Putamen (tissue), 1 donor: ENCODE data around the gene GNAQ.
A peak's percentile ranks its signal among the peaks of the same experiment; 100 is the strongest.

Source experiments
- DNase-seq: peaks from one replicate; pipeline ENCODE4 v3.0.0-alpha.2; 2016; ENCODE audit warnings: low spot score

Gene GNAQ

DNA sequence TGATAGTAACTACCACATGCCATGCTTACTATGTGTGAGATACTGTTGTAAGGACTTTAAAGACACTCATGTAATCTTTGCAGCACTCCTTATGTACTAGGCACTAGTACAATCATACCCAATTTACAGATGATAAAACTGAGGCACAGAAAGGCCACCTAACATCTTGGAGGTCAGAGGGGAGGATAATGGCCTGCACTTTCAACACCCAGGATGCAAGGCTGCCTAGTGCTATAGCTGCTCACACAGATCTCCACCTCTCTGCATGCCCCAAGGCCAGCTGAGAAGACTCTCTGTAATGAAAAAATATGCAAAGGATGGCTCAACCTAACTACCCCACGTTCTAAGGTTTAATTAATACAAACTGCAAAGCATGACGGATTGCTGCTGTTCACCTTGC is 57.2 kb downstream of the GNAQ start:
- no peak for DNase-seq

GRCh38 chr9:77969083-77969482 is 62.5 kb downstream of the GNAQ start:
- no peak for DNase-seq

DNA sequence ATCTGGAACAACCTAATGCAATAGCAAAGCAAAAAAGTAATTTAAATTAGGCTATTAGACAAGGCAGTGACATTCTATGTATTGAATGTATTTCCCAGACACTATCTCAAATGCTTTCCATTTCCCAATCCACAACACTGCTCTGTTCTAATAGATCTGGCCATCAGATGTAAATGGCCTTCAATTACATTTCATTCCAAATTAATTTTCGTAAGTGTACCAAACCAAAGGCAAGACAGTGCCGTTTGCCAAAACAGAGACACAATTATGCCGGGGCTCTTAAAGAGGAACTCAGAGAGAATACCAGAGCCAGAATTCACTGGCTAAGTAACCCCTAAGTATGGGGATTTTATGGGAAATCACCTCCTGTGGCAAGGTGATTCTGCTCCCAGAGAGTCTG is 63.1 kb downstream of the GNAQ start:
- no peak for DNase-seq

- DNase-seq: no peak
These were observed 64.9 kb downstream of the GNAQ start for GRCh38 chr9:77966718-77967117.

- no peak for DNase-seq
These were observed 66.0 kb downstream of the GNAQ start for GRCh38 chr9:77965445-77966123.

- DNase-seq: no peak
These were observed 67.4 kb downstream of the GNAQ start for GRCh38 chr9:77964258-77964657.

- DNase-seq: no peak
These were observed 70.1 kb downstream of the GNAQ start for GRCh38 chr9:77961541-77961940.

DNA sequence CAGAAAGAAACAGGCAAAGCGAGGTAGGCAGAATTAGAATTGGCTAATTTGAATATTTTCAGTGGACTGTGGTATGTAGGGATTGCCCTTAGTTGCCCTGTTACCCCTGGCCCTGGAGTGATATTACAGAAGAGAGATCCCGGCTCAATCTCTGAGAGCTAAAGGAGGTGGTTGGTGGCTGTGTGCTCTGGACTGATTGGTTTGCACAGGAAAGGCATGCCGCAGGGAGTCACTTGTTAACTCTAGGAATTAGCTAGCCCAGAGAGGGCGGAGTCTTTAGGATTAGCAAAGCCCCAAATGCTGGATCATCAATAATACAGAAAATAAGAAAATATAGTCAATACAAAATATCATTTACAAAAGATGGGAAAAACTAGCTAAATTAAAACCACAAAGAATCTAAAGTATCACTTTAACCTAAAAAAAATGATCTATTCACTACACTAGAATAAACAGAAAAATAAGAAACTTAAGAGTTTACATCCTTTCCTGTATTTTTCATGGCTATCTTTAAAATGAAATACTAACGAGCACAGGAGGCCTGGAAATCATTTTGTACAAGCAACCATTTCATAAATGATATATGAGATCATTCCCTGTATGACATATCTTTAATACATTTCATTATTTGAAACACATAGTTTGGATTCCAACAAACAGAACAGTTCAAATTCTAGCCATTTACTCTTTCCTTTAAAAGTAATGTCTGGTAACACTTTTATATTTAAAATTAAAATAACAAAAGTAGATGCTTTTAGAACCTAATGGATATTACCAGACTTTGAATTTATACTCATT is 71.1 kb downstream of the GNAQ start:
- DNase-seq: no peak

GRCh38 chr9:77959803-77960202 is 71.8 kb downstream of the GNAQ start:
- no peak for DNase-seq

GRCh38 chr9:77957652-77958051 is 74.0 kb downstream of the GNAQ start:
- DNase-seq: no peak

GRCh38 chr9:77956555-77956954 is 75.1 kb downstream of the GNAQ start:
- DNase-seq: no peak

- DNase-seq: no peak
These were observed 77.0 kb downstream of the GNAQ start for GRCh38 chr9:77954666-77955015.

GRCh38 chr9:77954013-77954665 is 77.5 kb downstream of the GNAQ start:
- no peak for DNase-seq

DNA sequence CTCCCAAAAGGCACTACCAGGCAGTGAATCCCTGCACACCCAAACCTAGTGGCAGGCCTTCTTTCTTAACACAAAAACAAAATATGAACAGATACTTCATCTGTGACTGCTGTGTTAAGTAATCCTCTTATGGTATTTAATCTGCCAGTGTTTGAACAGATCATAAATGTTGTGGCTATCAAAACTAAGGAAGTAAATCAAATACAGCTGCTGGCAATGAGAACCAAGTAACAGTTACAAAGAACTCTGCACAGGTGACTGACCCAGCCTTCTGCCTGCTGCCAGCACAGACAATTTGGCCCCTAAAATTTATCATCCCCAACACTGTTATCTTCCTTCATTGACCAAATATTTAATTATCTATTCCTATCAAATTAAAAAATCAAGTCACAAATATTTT is 78.0 kb downstream of the GNAQ start:
- DNase-seq: no peak

DNA sequence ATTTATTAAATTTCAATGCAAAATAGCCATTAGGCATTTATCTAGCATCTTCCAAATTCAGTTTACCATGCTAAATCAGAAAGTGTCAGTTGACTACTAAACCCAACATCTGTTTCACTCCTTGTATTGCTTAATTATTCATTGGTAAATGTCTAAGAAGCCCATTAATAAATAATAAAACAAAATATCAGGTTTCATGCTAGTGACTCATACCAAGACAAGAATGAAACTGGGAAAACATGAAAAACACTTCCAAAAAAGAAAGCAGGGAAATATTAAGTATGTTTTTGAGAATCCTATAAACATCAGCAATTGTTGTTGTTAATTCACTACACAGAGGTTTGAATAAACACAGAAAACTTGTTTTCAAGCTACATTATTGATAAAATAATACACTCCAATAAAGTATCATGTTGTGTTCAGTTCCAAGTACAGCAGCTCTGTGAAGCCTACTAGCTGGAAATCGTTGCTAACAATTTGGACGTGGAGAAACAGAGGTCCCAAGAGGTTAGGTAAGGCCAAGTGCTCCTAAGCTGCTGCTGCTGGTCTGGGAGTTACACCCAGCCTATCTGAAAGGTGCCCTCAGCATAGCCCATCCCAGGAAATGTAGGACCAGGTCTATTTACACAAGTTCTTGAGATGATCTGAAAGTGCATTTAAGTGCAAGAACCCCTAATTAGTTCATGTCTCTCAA is 78.8 kb downstream of the GNAQ start:
- DNase-seq: no peak

DNA sequence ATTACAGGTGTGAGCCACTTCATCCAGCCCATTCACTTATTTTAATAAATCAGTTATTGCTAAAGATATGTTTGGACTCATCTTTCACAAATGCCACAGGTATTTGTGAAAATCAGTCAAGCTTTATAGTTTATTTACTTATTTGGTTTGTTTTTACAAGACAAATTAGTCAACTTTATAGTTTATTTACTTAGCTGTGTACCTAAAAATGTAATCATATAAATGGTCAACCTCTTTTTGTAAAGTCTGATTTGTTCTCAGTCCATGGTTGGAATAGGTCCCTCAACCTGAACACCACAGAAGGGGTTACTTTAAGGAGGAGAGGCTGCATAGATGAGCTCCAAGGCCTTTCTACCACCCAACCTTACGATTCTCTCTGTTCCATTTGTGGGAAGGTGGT is 80.2 kb downstream of the GNAQ start:
- no peak for DNase-seq

DNA sequence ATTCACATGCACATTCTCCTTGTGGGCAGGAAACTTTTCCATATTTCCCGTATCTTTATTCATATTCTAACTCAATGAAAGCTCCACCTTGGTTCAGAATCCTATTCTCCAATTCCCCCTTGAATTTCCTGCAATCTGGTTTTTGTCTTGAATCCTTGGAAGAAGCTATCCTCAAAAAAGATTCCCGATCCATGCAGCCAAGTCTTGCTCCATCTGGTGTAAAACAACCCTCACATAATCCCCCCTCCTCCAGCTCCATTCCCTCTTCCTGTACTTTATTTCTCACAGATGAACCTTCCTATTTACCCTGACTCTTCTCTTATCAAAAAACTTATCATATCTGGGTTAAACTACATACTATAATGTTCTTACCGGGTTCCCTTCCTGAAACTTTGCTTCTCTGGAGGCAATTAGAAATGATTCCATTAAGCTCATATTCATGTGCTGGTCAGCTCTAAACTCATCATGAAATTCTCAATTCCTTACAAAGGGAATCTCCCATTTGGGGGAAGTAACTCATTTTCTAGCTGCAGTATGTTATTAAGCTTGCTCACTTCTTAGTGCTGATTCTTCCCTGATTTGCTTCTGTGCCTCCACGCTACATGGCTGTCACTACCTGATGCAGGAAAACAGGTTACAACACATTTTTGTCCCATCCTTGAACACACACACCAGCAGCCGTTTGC is 81.7 kb downstream of the GNAQ start:
- DNase-seq: no peak

- no peak for DNase-seq
These were observed 84.0 kb downstream of the GNAQ start for GRCh38 chr9:77947651-77948050.

- DNase-seq: peak; percentile 39
These were observed 84.5 kb downstream of the GNAQ start for GRCh38 chr9:77946969-77947620.

GRCh38 chr9:77946296-77946695 is 85.3 kb downstream of the GNAQ start:
- no peak for DNase-seq

- DNase-seq: no peak
These were observed 85.8 kb downstream of the GNAQ start for GRCh38 chr9:77945798-77946197.
